Body of pancreas (tissue), 4 donors: ENCODE measurements around the gene CCNY.

Experiments used
- CTCF ChIP-seq, 7 experiments: fragments of 450-650 bp in 4 of 7; fragments of 200-600 bp in 3 of 7; sonication (generic) in 3 of 7; IDR thresholded peaks; one replicate each; pipeline ENCODE4 v1.5.1; 2016 to 2019; ENCODE audit warnings: antibody characterized with exemption in 7 of 7
- POLR2A ChIP-seq, 3 donors: fragments of 450-650 bp; IDR thresholded peaks; one replicate each; pipeline ENCODE4 v1.6.1; 2016; ENCODE audit warnings: antibody characterized with exemption in 3 of 3, mild to moderate bottlenecking in 2 of 3

GRCh38 chr10:35564341-35564968, 228.1 kb downstream of the CCNY start:
- TF ChIP-seq CTCF (IDR thresholded peaks at IDR 0.05) (no peak), POLR2A (IDR thresholded peaks at IDR 0.05) (no peak)
